SK-MEL-5 (cell line): ENCODE measurements around the gene KCTD6. TPM values are rescaled to one million over a fixed set of nuclear protein-coding genes. Genes with fewer than 3 reads are reported as not detected.

ENCODE experiments used
- DNase-seq: peaks from one replicate; pipeline ENCODE4 v3.0.0-alpha.2; 2016; ENCODE audit warnings: low read depth, low spot score
- in situ Hi-C: cut with HindIII; loops from 2 replicates; pipeline ENCODE4 v1.10.0; 2016; ENCODE audit warnings: low sequenced_read_pairs, high pct_unique_total_duplicates, low pct_unique_long_range_greater_than_20kb
- polyA plus RNA-seq, 2 experiments: library from polyadenylated mRNA; depleted of rRNA; stranded (reverse); fragments of >200 nt; gene quantifications; 2 replicates each; pipeline ENCODE4 v1.2.3, GENCODE V29; 2015
- total RNA-seq: library from RNA; depleted of rRNA; stranded (reverse); fragments of >200 nt; shearing (Covaris generic); gene quantifications from 2 replicates; pipeline ENCODE4 v1.2.3, GENCODE V29; 2014; rRNA removed

The KCTD6 gene
- 9.0 and 9.2 TPM in 2 replicates for total RNA-seq
- polyA plus RNA-seq (2015; cell fraction: cytosol; rRNA removed): 11.5 and 14.9 TPM in 2 replicates
- 19.9 and 26.9 TPM in 2 replicates for polyA plus RNA-seq (2015; cell fraction: nucleus; rRNA removed)

- in situ Hi-C loops: no loop called here
- DNase-seq: peak; percentile 91
Observed at GRCh38 chr3:58491506-58492402, at the start of gene KCTD6. Gene KCTD6 (plus strand): TSS chr3:58492096. CDS start chr3:58498756, 6,660 bp downstream.

GRCh38 chr3:58452176-58452575, 39.7 kb upstream of the KCTD6 start:
- DNase-seq: no peak
- in situ Hi-C loops: no loop called here

GRCh38 chr3:58459160-58459559, 32.7 kb upstream of the KCTD6 start:
- no peak for DNase-seq
- in situ Hi-C loops: no loop called here

GRCh38 chr3:58462829-58463180, 29.1 kb upstream of the KCTD6 start:
- DNase-seq: no peak
- in situ Hi-C loops: no loop called here

GRCh38 chr3:58463181-58463941, 28.5 kb upstream of the KCTD6 start:
- peak; percentile 80 for DNase-seq
- in situ Hi-C loops: no loop called here

- in situ Hi-C loops: no loop called here
Observed at GRCh38 chr3:58463942-58464271, 28.0 kb upstream of the KCTD6 start.

GRCh38 chr3:58464866-58465265, 27.0 kb upstream of the KCTD6 start:
- in situ Hi-C loops: no loop called here
- DNase-seq: peak; percentile 26

More at GRCh38 chr3:58463942-58464271, 28.0 kb upstream of the KCTD6 start:
- no peak for DNase-seq

GRCh38 chr3:58466899-58467563, 24.9 kb upstream of the KCTD6 start:
- DNase-seq: no peak
- in situ Hi-C loops: no loop called here

- DNase-seq: no peak
- in situ Hi-C loops: no loop called here
Observed at GRCh38 chr3:58469096-58469495, 22.8 kb upstream of the KCTD6 start.

- no peak for DNase-seq
- in situ Hi-C loops: no loop called here
Observed at GRCh38 chr3:58470363-58471024, 21.4 kb upstream of the KCTD6 start.

GRCh38 chr3:58471025-58471887, 20.6 kb upstream of the KCTD6 start:
- in situ Hi-C loops: no loop called here
- DNase-seq: peak; percentile 45

GRCh38 chr3:58473275-58473674, 18.6 kb upstream of the KCTD6 start:
- no peak for DNase-seq
- in situ Hi-C loops: no loop called here

- in situ Hi-C loops: no loop called here
- DNase-seq: no peak
Observed at GRCh38 chr3:58474348-58474911, 17.5 kb upstream of the KCTD6 start.

GRCh38 chr3:58474967-58475578, 16.8 kb upstream of the KCTD6 start:
- in situ Hi-C loops: no loop called here
- no peak for DNase-seq

GRCh38 chr3:58478781-58479180, 13.1 kb upstream of the KCTD6 start:
- no peak for DNase-seq
- in situ Hi-C loops: no loop called here

GRCh38 chr3:58480309-58480708, 11.6 kb upstream of the KCTD6 start:
- no peak for DNase-seq
- in situ Hi-C loops: no loop called here
